HG03097 (cell line): ENCODE results near the gene OR11A1.

Experiments used
- ATAC-seq: cut with Tn5 transposase; IDR thresholded peaks from one replicate; pipeline ENCODE4 v1.9.1; 2021; ENCODE audit not compliant: unreplicated experiment, low FRiP score

OR11A1 gene

DNA sequence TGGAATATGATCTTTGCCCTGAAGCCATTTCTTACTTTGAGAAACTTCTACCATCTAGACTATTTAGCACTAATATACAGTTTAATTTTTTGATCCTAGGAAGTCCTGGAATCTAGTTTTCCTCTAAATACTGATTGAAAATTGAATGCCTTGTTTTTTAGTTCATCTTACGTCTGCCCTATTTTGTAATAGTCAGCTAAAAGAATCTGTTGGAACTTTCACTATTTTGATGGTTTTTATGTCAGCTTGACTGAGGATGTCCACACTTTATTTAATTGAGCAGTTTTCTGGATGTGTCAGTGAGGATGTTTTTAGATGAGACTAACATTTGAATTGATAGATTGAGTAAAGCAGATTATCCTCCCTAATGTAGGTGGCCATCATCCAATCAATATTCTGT lies 53.1 kb downstream of the OR11A1 start:
- ATAC-seq: no peak

DNA sequence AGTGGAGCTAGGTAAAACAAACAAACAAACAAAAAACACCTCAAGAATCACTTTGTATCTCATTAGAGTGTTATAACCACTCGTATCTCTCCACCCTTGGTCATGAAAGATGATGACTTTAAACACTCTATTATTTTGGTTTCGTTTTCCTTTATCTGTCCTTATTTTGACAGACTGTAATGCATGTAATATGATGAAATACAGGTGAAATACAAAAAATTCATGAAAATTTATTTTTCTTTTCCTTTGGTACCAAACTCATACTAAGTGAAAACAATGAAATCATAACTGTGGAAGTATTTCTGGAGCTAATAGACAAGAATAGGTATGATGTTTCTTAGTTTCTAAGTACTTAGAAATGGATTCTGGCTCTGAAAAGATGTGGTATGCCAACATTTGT lies 57.3 kb downstream of the OR11A1 start:
- ATAC-seq: no peak

DNA sequence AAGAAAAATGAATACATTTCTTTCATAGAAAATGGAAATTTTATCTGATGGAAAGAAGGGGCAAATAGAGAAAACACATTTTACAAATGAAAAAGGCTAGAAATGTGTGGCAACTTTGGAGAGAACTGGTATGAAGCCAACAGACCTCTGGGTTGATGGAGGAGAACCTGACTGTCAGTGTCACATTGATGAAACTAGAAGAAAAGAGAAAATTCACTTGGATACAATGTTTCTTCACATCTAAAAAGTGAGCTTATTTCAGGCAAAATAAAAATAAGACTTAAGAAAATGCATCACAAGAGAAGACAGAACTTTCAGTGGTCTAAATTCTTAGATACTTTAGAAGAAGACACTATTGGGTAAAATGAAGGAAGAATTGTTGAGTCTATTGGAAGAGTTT lies 61.5 kb downstream of the OR11A1 start, which contains the start of gene OR12D2:
OR12D2 (plus strand) TSS at position 301 of the 400 bp plus-strand sequence. CDS start 1,069 bp downstream, outside the sequence.
- no peak for ATAC-seq

DNA sequence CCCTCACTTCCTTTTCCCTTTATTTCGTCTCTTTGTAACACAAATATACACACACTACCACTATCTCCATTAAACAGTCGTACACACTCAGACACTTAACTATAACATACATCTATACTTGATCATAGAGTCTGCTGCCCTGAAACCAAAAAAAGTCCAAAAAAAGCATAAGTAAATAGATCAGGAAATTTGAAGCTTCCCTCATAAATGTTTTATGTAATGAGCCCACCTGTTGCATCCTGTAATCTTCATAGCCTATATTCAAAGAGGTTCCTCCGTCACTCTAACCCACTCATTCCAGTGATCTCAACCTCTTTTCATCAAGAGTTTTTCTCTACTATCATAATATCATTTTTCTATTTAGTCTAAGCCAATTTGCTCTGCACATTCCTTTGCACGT lies 68.3 kb downstream of the OR11A1 start:
- no peak for ATAC-seq

DNA sequence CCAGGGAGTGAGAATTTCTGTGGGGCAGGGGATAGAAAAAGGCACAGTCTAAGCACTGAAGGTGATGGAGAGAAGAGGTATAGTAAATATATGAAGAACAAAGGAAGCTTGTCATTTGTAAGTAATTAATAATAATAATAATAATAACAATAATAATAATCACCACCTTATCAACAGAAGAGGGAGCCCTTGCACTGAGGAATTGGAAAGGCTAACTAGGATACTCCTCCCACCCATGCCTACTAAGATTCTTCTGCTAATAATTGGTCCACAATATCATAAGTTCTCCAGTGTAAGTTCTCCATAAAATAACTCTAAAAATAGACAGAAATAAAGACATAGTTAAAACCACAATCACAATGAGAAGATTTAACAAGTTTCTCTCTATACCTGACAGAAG lies 80.9 kb downstream of the OR11A1 start:
- no peak for ATAC-seq
